ENCODE results near the gene ALOX5. TPM values are rescaled to one million over a fixed set of nuclear protein-coding genes. Genes with fewer than 3 reads are reported as not detected.

ALOX5 gene
- total RNA-seq, 1 donor from 2014 or later: not detected

DNA sequence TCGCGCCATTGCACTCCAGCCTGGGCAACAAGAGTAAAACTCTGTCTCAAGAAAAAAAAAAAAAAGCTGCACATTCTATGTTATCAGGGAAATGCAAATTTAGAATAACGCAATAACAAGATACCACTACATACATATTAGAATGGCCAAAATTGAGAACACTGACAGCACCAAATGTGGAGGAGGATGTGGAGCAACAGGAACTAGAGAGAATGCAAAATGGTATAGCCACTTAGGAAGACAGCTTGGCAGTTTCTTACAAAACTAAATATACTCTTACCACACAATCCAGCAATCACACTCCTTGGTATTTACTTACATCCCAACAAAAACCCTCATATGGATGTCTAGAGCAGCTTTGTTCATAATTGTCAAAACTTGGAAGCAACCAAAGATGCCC lies 76.8 kb downstream of the ALOX5 start:
- Mint-ChIP-seq H3K27me3 (ENCODE audit: unreplicated experiment) (no peaks in the 10 kb centered on the region), H3K36me3 (ENCODE audit: unreplicated experiment) (peaks cover 2% of the 10 kb centered on the region), H3K4me1 (ENCODE audit: unreplicated experiment) (no peaks in the 10 kb centered on the region), H3K27ac (ENCODE audit: unreplicated experiment) (no peak overlapping the region), H3K4me3 (ENCODE audit: unreplicated experiment) (no peak overlapping the region), H3K9me3 (ENCODE audit: unreplicated experiment) (no peaks in the 10 kb centered on the region)
- TF ChIP-seq, protein P1, sequence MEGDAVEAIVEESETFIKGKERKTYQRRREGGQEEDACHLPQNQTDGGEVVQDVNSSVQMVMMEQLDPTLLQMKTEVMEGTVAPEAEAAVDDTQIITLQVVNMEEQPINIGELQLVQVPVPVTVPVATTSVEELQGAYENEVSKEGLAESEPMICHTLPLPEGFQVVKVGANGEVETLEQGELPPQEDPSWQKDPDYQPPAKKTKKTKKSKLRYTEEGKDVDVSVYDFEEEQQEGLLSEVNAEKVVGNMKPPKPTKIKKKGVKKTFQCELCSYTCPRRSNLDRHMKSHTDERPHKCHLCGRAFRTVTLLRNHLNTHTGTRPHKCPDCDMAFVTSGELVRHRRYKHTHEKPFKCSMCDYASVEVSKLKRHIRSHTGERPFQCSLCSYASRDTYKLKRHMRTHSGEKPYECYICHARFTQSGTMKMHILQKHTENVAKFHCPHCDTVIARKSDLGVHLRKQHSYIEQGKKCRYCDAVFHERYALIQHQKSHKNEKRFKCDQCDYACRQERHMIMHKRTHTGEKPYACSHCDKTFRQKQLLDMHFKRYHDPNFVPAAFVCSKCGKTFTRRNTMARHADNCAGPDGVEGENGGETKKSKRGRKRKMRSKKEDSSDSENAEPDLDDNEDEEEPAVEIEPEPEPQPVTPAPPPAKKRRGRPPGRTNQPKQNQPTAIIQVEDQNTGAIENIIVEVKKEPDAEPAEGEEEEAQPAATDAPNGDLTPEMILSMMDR (IDR thresholded peaks at IDR 0.05): no peak
- DNase-seq (ENCODE audit: extremely low spot score, unreplicated experiment): no peak

- H3K4me1 Mint-ChIP-seq (ENCODE audit: unreplicated experiment): no peaks in the 10 kb centered on the region
- TF ChIP-seq, protein P1 (IDR thresholded peaks at IDR 0.05): no peak
- H3K9me3 Mint-ChIP-seq (ENCODE audit: unreplicated experiment): no peaks in the 10 kb centered on the region
- no peak for DNase-seq (ENCODE audit: extremely low spot score, unreplicated experiment)
- peaks cover 2% of the 10 kb centered on the region for H3K36me3 Mint-ChIP-seq (ENCODE audit: unreplicated experiment)
- H3K27ac Mint-ChIP-seq (ENCODE audit: unreplicated experiment): no peak overlapping the region
- H3K27me3 Mint-ChIP-seq (ENCODE audit: unreplicated experiment): no peaks in the 10 kb centered on the region
- H3K4me3 Mint-ChIP-seq (ENCODE audit: unreplicated experiment): no peak overlapping the region
Observed at GRCh38 chr10:45451407-45451806, 77.4 kb downstream of the ALOX5 start.

DNA sequence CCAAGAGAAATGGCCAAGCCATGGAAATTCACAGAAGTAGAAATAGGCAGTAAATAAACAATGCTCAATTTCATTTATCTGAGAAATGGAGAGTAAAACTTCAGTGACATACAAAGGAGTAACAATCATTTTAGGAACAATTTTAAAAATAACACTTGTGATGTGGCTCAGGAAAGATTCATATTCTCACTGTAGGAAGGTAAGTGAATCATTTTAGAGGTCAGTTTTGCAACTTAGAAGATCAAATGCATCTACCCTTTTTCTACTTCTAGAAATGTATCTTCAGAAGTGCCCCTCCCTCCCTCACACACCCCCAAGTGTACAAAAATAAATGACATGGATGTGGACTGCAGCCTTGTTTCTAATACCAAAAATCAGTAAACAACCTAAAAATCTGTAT lies 78.3 kb downstream of the ALOX5 start:
- no peaks in the 10 kb centered on the region for H3K4me1 Mint-ChIP-seq (ENCODE audit: unreplicated experiment)
- DNase-seq (ENCODE audit: extremely low spot score, unreplicated experiment): no peak
- no peak overlapping the region for H3K4me3 Mint-ChIP-seq (ENCODE audit: unreplicated experiment)
- H3K9me3 Mint-ChIP-seq (ENCODE audit: unreplicated experiment): no peaks in the 10 kb centered on the region
- no peak overlapping the region for H3K27ac Mint-ChIP-seq (ENCODE audit: unreplicated experiment)
- TF ChIP-seq, protein P1 (IDR thresholded peaks at IDR 0.05): no peak
- H3K27me3 Mint-ChIP-seq (ENCODE audit: unreplicated experiment): no peaks in the 10 kb centered on the region
- peaks cover 6% of the 10 kb centered on the region for H3K36me3 Mint-ChIP-seq (ENCODE audit: unreplicated experiment)

DNA sequence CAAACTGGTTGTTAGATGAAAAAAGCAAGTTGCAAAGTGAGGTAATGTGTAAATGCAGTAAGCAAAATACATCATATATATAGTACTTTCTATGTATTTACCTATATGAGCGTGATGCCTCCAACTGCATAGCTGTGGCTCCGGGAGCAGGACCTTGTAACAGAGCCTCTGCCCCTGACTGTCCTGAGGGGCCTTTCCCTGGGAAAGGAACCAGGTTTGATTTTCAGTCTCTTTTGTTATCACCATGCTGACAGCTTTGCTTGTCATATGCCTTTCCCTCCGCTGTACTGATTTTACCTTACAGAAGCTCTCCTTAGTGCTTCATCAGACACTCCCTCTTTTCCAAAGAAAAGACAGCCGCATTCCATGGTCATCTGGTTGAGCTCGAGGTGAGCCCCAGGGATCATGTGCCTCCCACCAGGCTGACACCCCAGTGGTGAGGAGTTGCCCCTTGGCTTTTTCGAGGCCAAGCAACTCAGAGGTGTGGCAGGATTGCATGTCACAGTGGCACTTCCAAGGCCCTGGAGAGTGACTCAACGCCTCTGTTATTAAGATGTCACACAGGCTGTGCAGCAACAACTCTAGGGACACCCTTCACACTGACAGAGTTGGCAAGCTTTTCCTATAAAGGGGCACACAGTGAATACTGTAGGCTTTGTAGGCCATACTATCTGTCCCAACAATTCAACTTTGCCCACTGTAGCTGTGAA lies 78.9 kb downstream of the ALOX5 start:
- TF ChIP-seq, protein P1 (IDR thresholded peaks at IDR 0.05): no peak
- Mint-ChIP-seq H3K4me1 (ENCODE audit: unreplicated experiment) (no peaks in the 10 kb centered on the region), H3K27me3 (ENCODE audit: unreplicated experiment) (no peaks in the 10 kb centered on the region), H3K36me3 (ENCODE audit: unreplicated experiment) (peaks cover 12% of the 10 kb centered on the region), H3K4me3 (ENCODE audit: unreplicated experiment) (no peak overlapping the region), H3K27ac (ENCODE audit: unreplicated experiment) (no peak overlapping the region), H3K9me3 (ENCODE audit: unreplicated experiment) (no peaks in the 10 kb centered on the region)
- DNase-seq (ENCODE audit: extremely low spot score, unreplicated experiment): no peak

DNA sequence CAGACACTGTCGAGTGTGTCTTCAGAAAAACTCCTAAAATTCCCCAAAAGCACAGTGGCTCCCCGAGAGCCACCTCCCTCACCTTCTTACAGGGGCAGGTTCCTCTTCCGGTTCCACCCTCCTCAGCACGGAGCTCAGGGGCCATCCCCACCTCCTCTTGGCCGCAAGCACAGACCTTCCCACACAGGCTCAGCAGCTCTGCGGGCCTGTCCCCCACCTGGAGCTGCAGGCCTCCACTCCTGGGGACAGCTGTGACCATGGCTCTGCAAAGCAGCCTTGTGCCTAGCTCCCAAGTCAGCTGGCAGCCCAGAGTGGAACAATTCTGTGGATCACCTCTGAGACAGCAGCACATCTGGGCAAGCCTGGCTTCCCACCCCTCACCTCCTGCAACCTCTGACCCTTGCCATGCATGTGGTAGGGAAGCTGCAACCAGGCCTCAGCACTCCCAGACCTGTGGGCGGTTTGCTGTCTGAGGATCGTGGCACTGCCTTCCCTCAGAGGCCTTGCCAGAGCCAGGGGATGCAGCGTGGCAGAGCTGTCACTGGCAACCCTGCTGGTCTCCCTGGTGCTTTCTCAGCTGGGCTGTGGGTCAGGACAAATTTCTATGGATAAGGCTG lies 79.7 kb downstream of the ALOX5 start:
- Mint-ChIP-seq H3K4me1 (ENCODE audit: unreplicated experiment) (no peaks in the 10 kb centered on the region), H3K36me3 (ENCODE audit: unreplicated experiment) (peaks cover 20% of the 10 kb centered on the region), H3K27ac (ENCODE audit: unreplicated experiment) (no peak overlapping the region)

More for the DNA sequence above, 79.7 kb downstream of the ALOX5 start:
- Mint-ChIP-seq H3K4me3 (ENCODE audit: unreplicated experiment) (no peak overlapping the region), H3K27me3 (ENCODE audit: unreplicated experiment) (no peaks in the 10 kb centered on the region), H3K9me3 (ENCODE audit: unreplicated experiment) (no peaks in the 10 kb centered on the region)
- TF ChIP-seq, protein P1 (IDR thresholded peaks at IDR 0.05): no peak
- DNase-seq (ENCODE audit: extremely low spot score, unreplicated experiment): no peak

All from osteocyte (in vitro differentiated cells).